CD4-positive, alpha-beta T cell treated with Interferon alpha-2 for 1 hour (primary cell): ENCODE data around the gene PARVB.

Experiments
- DNase-seq, 2 donors: peaks; one replicate each; pipeline ENCODE4 v3.0.0-alpha.2; 2020 to 2022

PARVB gene

GRCh38 chr22:44057401-44057987, 33.4 kb downstream of the PARVB start:
- DNase-seq = no peak

- no peak for DNase-seq
These were observed 39.6 kb downstream of the PARVB start for GRCh38 chr22:44063462-44064371.

- no peak for DNase-seq
These were observed 42.9 kb downstream of the PARVB start for GRCh38 chr22:44067033-44067432.

GRCh38 chr22:44067901-44068300, 43.8 kb downstream of the PARVB start:
- no peak for DNase-seq

- peak; percentile 37 to 77 for DNase-seq
These were observed 44.5 kb downstream of the PARVB start for GRCh38 chr22:44068422-44069191.

- DNase-seq = no peak
These were observed 45.9 kb downstream of the PARVB start for GRCh38 chr22:44070029-44070428.

GRCh38 chr22:44071781-44072326, 47.8 kb downstream of the PARVB start:
- no peak for DNase-seq

- DNase-seq = no peak
These were observed 50.4 kb downstream of the PARVB start for GRCh38 chr22:44074337-44074984.

- DNase-seq = no peak
These were observed 50.9 kb downstream of the PARVB start for GRCh38 chr22:44075022-44075421.

GRCh38 chr22:44075670-44076069, 51.6 kb downstream of the PARVB start:
- no peak for DNase-seq

- DNase-seq = no peak
These were observed 52.7 kb downstream of the PARVB start for GRCh38 chr22:44076825-44077224.

- DNase-seq = peak; percentile 63 to 74
These were observed 57.1 kb downstream of the PARVB start for GRCh38 chr22:44080936-44081861.

- DNase-seq = no peak
These were observed 58.7 kb downstream of the PARVB start for GRCh38 chr22:44082801-44083200.

- no peak for DNase-seq
These were observed 60.1 kb downstream of the PARVB start for GRCh38 chr22:44084044-44084772.

- peak; percentile 18 to 52 for DNase-seq
These were observed 61.7 kb downstream of the PARVB start for GRCh38 chr22:44085743-44086270.

- no peak for DNase-seq
These were observed 62.4 kb downstream of the PARVB start for GRCh38 chr22:44086271-44087088.

- no peak for DNase-seq
These were observed 63.0 kb downstream of the PARVB start for GRCh38 chr22:44087089-44087430.

GRCh38 chr22:44088976-44089570, 65.0 kb downstream of the PARVB start:
- no peak for DNase-seq
